Pancreas (tissue), 10 donors: Measurements from ENCODE around the gene FLRT1. TPM values are rescaled to one million over a fixed set of nuclear protein-coding genes. Genes with fewer than 3 reads are reported as not detected.
A peak's percentile ranks its signal among the peaks of the same experiment; 100 is the strongest.

Experiments
- ATAC-seq, 4 donors: fragments of 200-7000 bp; cut with Tn5 transposase; one replicate each; pipeline versions ENCODE4 v1.8.0 to v1.9.1; 2020; ENCODE audit warnings: mild to moderate bottlenecking in 4 of 4, moderate library complexity in 4 of 4
- DNase-seq, 6 donors: peaks; one replicate each; pipeline ENCODE4 v3.0.0-alpha.2; 2020
- FAIRE-seq: peaks from 2 replicates; lab custom pipeline; 2012; peaks lifted over from hg19 to GRCh38; lab: Jason Lieb, UNC
- H3K27ac ChIP-seq, 4 donors: fragments of 200-600 bp; sonication (generic); 1 replicate in 3 of 4; 2 replicates in 1 of 4; pipeline versions ENCODE4 v1.5.0 to v1.8.0; 2020
- H3K27me3 ChIP-seq, 4 donors: fragments of 200-600 bp; one replicate each; pipeline ENCODE4 v1.8.0; 2021
- H3K36me3 ChIP-seq, 3 donors: fragments of 200-600 bp; sonication (generic) in 1 of 3; one replicate each; pipeline versions ENCODE4 v1.5.0 to v1.8.0; 2020 to 2021
- H3K4me1 ChIP-seq, 3 donors: fragments of 200-600 bp; one replicate each; pipeline ENCODE4 v1.8.0; 2021
- H3K4me3 ChIP-seq, 4 donors: fragments of 200-600 bp; sonication (generic) in 2 of 4; one replicate each; pipeline versions ENCODE4 v1.5.0 to v1.8.0; 2020 to 2021
- H3K9me3 ChIP-seq, 4 donors: fragments of 200-600 bp; one replicate each; pipeline ENCODE4 v1.8.0; 2021
- whole genome bisulfite sequencing, 2 donors: extraction: QIAGEN DNeasy Blood & Tissue Kit; methylation state at CpG; one replicate each; pipeline ENCODE4 v1.1.7; 2013; 5-methylcytosine and 5-hydroxymethylcytosine counted together
- intact Hi-C, 3 donors: fragments of 100-400 bp; cut with DNase I; formaldehyde crosslinking; loops; one replicate each; pipeline versions ENCODE4 v1.11.1 to v1.14.2; 2022
- polyA plus RNA-seq, 2 donors: library from polyadenylated mRNA; stranded (reverse); fragments of 200-250 nt; gene quantifications; one replicate each; pipeline ENCODE4 v1.2.3, GENCODE V29; 2013
- total RNA-seq, 6 donors: library from RNA; stranded (reverse); fragmentation: NEBNext Ultra II Directional in 4 of 6; extraction: Animal tissue kit (Norgen Biotek cat#: 25700) in 4 of 6; gene quantifications; one replicate each; pipeline versions ENCODE4 v1.2.1 to v1.2.4, GENCODE V29; 2021 to 2023
- TF ChIP-seq, protein P1 (sequence below), 4 donors: fragments of 200-600 bp; sonication (generic) in 3 of 4; IDR thresholded peaks; one replicate each; pipeline versions ENCODE4 v1.5.0 to v1.8.0; 2021; ENCODE audit warnings: antibody characterized with exemption in 4 of 4
- donor health status: healthy with polysubstance abuse.
- donor health status: DM: no; HTN: no; CAD: no; lungs with moderate emphysema.
- donor health status: DM: no; HTN: no; CAD: no.
- donor health status: control.
- donor health status: control.
- donor health status: Bipolar disorder and iron deficiency.
- donor health status: DM: yes; HTN: yes; CAD: no.
- donor health status: DM: no; HTN: no; CAD: no.
- donor health status: DM: no; HTN: no; CAD: no.
- donor health status: DM: yes; HTN: yes; CAD: no.

Gene FLRT1
- total and polyA plus RNA-seq, 8 donors: 0.04 to 0.87 (median 0.19) TPM

- Histone ChIP-seq H3K36me3 (no peaks in the 10 kb centered on the region), H3K27ac (no peak overlapping the region), H3K9me3 (no peaks in the 10 kb centered on the region), H3K27me3 (no peaks in the 10 kb centered on the region), H3K4me1 (peaks cover 0 to 11% (median 0%) of the 10 kb centered on the region in 3 donors), H3K4me3 (no peak overlapping the region)
- ATAC-seq: no peak
- 87 to 90% methylated on average over 4 of the region's 4 CpGs for WGBS, 2 donors
- intact Hi-C loops: loop anchor here in 1 of 3 donors (10.0 kb wide), 1 partner anchor 59 kb away; no protein-coding TSS in a partner anchor
- DNase-seq: peak in 1 of 6 donors; percentile 72
- FAIRE-seq: no peak
- TF ChIP-seq, protein P1, sequence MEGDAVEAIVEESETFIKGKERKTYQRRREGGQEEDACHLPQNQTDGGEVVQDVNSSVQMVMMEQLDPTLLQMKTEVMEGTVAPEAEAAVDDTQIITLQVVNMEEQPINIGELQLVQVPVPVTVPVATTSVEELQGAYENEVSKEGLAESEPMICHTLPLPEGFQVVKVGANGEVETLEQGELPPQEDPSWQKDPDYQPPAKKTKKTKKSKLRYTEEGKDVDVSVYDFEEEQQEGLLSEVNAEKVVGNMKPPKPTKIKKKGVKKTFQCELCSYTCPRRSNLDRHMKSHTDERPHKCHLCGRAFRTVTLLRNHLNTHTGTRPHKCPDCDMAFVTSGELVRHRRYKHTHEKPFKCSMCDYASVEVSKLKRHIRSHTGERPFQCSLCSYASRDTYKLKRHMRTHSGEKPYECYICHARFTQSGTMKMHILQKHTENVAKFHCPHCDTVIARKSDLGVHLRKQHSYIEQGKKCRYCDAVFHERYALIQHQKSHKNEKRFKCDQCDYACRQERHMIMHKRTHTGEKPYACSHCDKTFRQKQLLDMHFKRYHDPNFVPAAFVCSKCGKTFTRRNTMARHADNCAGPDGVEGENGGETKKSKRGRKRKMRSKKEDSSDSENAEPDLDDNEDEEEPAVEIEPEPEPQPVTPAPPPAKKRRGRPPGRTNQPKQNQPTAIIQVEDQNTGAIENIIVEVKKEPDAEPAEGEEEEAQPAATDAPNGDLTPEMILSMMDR (IDR thresholded peaks at IDR 0.05): no peak
These were observed 30.0 kb upstream of the FLRT1 start for GRCh38 chr11:64005691-64006090.

GRCh38 chr11:64006398-64006797, 29.3 kb upstream of the FLRT1 start:
- no peaks in the 10 kb centered on the region for H3K27me3 ChIP-seq
- FAIRE-seq (no peak), DNase-seq (peak in 1 of 6 donors; percentile 63), ATAC-seq (no peak)
- TF ChIP-seq, protein P1 (IDR thresholded peaks at IDR 0.05): no peak
- H3K4me1 ChIP-seq: peaks cover 0 to 11% (median 0%) of the 10 kb centered on the region in 3 donors
- H3K9me3 ChIP-seq: no peaks in the 10 kb centered on the region
- H3K4me3 ChIP-seq: no peak overlapping the region
- WGBS, 2 donors: 58 to 73% methylated on average over 12 of the region's 12 CpGs
- intact Hi-C loops: loop anchor here in 1 of 3 donors (10.0 kb wide), 1 partner anchor 58 kb away; no protein-coding TSS in a partner anchor
- no peak overlapping the region for H3K27ac ChIP-seq
- no peaks in the 10 kb centered on the region for H3K36me3 ChIP-seq

GRCh38 chr11:64007160-64007628, 28.5 kb upstream of the FLRT1 start:
- Histone ChIP-seq H3K4me1 (peaks cover 0 to 11% (median 0%) of the 10 kb centered on the region in 3 donors), H3K27me3 (no peaks in the 10 kb centered on the region), H3K36me3 (no peaks in the 10 kb centered on the region), H3K4me3 (peak overlapping the region in 3 of 4 donors; percentile 4 to 30 (median 13)), H3K27ac (peak overlapping the region; percentile 42 to 53 (median 47)), H3K9me3 (no peaks in the 10 kb centered on the region)
- no peak for DNase-seq
- intact Hi-C loops: loop anchor here in 1 of 3 donors (10.0 kb wide), 1 partner anchor 58 kb away; no protein-coding TSS in a partner anchor
- FAIRE-seq: no peak
- TF ChIP-seq, protein P1 (IDR thresholded peaks at IDR 0.05): no peak
- WGBS, 2 donors: 31 to 38% methylated on average over 27 of the region's 27 CpGs
- ATAC-seq: peak; percentile 11 to 30 (median 22)

DNA sequence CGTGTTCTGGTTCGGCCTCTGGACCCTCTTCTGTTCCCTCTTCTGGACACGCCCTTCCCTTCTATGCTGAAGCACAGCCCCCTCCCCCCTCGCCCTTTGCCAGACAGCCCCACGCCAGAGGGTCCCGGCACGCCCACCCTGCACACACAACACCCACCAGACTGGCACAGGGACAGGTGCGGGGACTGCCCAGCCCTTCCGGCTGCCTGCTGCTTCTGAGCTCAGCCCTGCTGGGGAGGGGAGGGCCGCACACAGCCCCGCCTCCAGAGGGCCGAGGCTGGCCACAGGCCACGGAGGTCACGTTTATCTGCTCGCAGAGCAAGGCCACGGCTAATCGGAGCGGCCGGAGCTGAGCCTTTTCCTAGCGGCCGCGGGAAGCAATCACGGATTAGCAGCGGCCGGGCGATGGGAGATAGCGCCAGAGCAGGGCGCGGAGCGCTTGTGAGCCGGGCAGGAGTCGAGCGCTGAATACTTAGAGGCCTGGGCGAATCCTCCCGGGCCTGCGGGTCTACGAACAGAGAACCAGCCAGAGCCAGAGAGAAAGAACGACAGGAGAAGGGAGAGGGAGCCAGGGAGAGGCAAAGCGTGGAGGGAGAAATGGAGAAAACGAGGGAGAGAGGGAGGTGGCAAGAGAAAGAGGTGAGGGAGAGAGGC, 28.0 kb upstream of the FLRT1 start:
- Histone ChIP-seq H3K9me3 (no peaks in the 10 kb centered on the region), H3K27me3 (no peaks in the 10 kb centered on the region), H3K36me3 (no peaks in the 10 kb centered on the region), H3K27ac (peak overlapping the region; percentile 42 to 53 (median 47)), H3K4me1 (peaks cover 0 to 11% (median 0%) of the 10 kb centered on the region in 3 donors), H3K4me3 (peak overlapping the region in 3 of 4 donors; percentile 4 to 30 (median 13))
- DNase-seq (peak; percentile 77 to 94 (median 88)), FAIRE-seq (no peak), ATAC-seq (peak; percentile 80 to 93 (median 90))
- WGBS, 2 donors: 3 to 6% methylated on average over 35 to 40 of the region's 40 CpGs
- TF ChIP-seq, protein P1 (IDR thresholded peaks at IDR 0.05): peak in 2 of 4 donors; percentile 13 to 38
- intact Hi-C loops: loop anchor here in 1 of 3 donors (10.0 kb wide), 1 partner anchor 57 kb away; no protein-coding TSS in a partner anchor
